ENCODE measurements around the gene SEMG1.

SEMG1 gene

GRCh38 chr20:45223136-45223535 is 16.3 kb downstream of the SEMG1 start:
- peak in 1 of 2 experiments; percentile 13 for DNase-seq

GRCh38 chr20:45226287-45226686 is 19.5 kb downstream of the SEMG1 start:
- no peak for DNase-seq

GRCh38 chr20:45229264-45230056 is 22.6 kb downstream of the SEMG1 start:
- DNase-seq = peak in 1 of 2 experiments; percentile 1

- peak in 1 of 2 experiments; percentile 26 for DNase-seq
These were observed 23.8 kb downstream of the SEMG1 start for GRCh38 chr20:45230631-45231030.

GRCh38 chr20:45235995-45236394 is 29.2 kb downstream of the SEMG1 start:
- DNase-seq = no peak

- no peak for DNase-seq
These were observed 31.3 kb downstream of the SEMG1 start for GRCh38 chr20:45238139-45238538.

- no peak for DNase-seq
These were observed 39.3 kb downstream of the SEMG1 start for GRCh38 chr20:45246109-45246508.

- DNase-seq = no peak
These were observed 41.0 kb downstream of the SEMG1 start for GRCh38 chr20:45247865-45248264.

GRCh38 chr20:45248609-45249008 is 41.8 kb downstream of the SEMG1 start:
- DNase-seq = no peak

GRCh38 chr20:45251884-45252560 is 45.2 kb downstream of the SEMG1 start:
- DNase-seq = no peak

- no peak for DNase-seq
These were observed 46.4 kb downstream of the SEMG1 start for GRCh38 chr20:45253261-45253660.

- no peak for DNase-seq
These were observed 47.8 kb downstream of the SEMG1 start, which contains the start of gene SLPI for GRCh38 chr20:45254383-45255262. TSS of gene SLPI (minus strand) at chr20:45254564. CDS start at chr20:45254543, 21 bp downstream.

- no peak for DNase-seq
These were observed 50.3 kb downstream of the SEMG1 start for GRCh38 chr20:45257161-45257560.

GRCh38 chr20:45257711-45258110 is 50.9 kb downstream of the SEMG1 start:
- DNase-seq = no peak

GRCh38 chr20:45258259-45258658 is 51.4 kb downstream of the SEMG1 start:
- no peak for DNase-seq

GRCh38 chr20:45258664-45259063 is 51.8 kb downstream of the SEMG1 start:
- DNase-seq = no peak
